GM06990 (cell line): ENCODE data around the gene FOSL1.

Source experiments
- DNase-seq: peaks from one replicate; pipeline ENCODE4 v3.0.0-alpha.2; 2011; ENCODE audit not compliant: insufficient read length; ENCODE audit errors: extremely low read depth
- H3K27me3 ChIP-seq: replicated peaks from 2 replicates; pipeline ENCODE4 v1.6.0; 2011; ENCODE audit warnings: low read length; ENCODE audit not compliant: control insufficient read depth, insufficient read depth
- H3K36me3 ChIP-seq: 2 replicates; pipeline ENCODE4 v1.5.1; 2011; ENCODE audit warnings: low read length; ENCODE audit not compliant: control insufficient read depth, insufficient read depth
- H3K4me3 ChIP-seq: replicated peaks from 2 replicates; pipeline ENCODE4 v1.5.1; 2011; ENCODE audit warnings: low read depth, mild to moderate bottlenecking, control low read depth, low read length
- CTCF ChIP-seq: IDR thresholded peaks from 2 replicates; pipeline ENCODE4 v1.5.1; 2011; ENCODE audit warnings: low read length, control low read depth, mild to moderate bottlenecking, inconsistent platforms; ENCODE audit not compliant: insufficient read depth, poor library complexity, severe bottlenecking

The FOSL1 gene

GRCh38 chr11:65870706-65871681 lies 29.2 kb downstream of the FOSL1 start:
- TF ChIP-seq CTCF, result no peak
- no peak for DNase-seq
- H3K4me3 ChIP-seq, result no peak overlapping the region
- H3K27me3 ChIP-seq, result no peaks in the 10 kb centered on the region
- H3K36me3 ChIP-seq, result peaks cover 8% of the 10 kb centered on the region

GRCh38 chr11:65870307-65870658 lies 29.9 kb downstream of the FOSL1 start:
- Histone ChIP-seq H3K27me3 (no peaks in the 10 kb centered on the region), H3K36me3 (peaks cover 13% of the 10 kb centered on the region), H3K4me3 (no peak overlapping the region)
- no peak for TF ChIP-seq CTCF
- no peak for DNase-seq

- no peak for TF ChIP-seq CTCF
- no peak for DNase-seq
- peaks cover 18% of the 10 kb centered on the region for H3K36me3 ChIP-seq
- no peak overlapping the region for H3K4me3 ChIP-seq
- no peaks in the 10 kb centered on the region for H3K27me3 ChIP-seq
Measured at GRCh38 chr11:65869643-65870306, 30.4 kb downstream of the FOSL1 start.

GRCh38 chr11:65868907-65869306 lies 31.3 kb downstream of the FOSL1 start:
- TF ChIP-seq CTCF, result no peak
- no peak overlapping the region for H3K4me3 ChIP-seq
- H3K36me3 ChIP-seq, result peaks cover 27% of the 10 kb centered on the region
- H3K27me3 ChIP-seq, result no peaks in the 10 kb centered on the region
- no peak for DNase-seq

GRCh38 chr11:65868076-65868667 lies 32.0 kb downstream of the FOSL1 start:
- peaks cover 34% of the 10 kb centered on the region for H3K36me3 ChIP-seq
- TF ChIP-seq CTCF, result no peak
- no peaks in the 10 kb centered on the region for H3K27me3 ChIP-seq
- DNase-seq, result no peak
- no peak overlapping the region for H3K4me3 ChIP-seq
